CD14-positive monocyte (primary cell): Measurements from ENCODE around the gene RBM15. TPM values are rescaled to one million over a fixed set of nuclear protein-coding genes. Genes with fewer than 3 reads are reported as not detected.
A peak's percentile ranks its signal among the peaks of the same experiment; 100 is the strongest.

ENCODE experiments used
- DNase-seq, 3 donors: peaks; one replicate each; pipeline ENCODE4 v3.0.0-alpha.2; 2011 to 2022
- H2AFZ ChIP-seq: 2 replicates; pipeline ENCODE4 v1.6.0; 2012; ENCODE audit warnings: mild to moderate bottlenecking, low read depth, low read length, inconsistent platforms; ENCODE audit not compliant: insufficient read depth, poor library complexity, severe bottlenecking
- H3K27ac ChIP-seq, 2 donors: 1 replicate in 1 of 2; 2 replicates in 1 of 2; pipeline ENCODE4 v1.5.1; 2012 to 2013; ENCODE audit warnings: low read length in 2 of 2, control low read depth in 1 of 2, inconsistent platforms in 1 of 2, low read depth in 1 of 2, mild to moderate bottlenecking in 1 of 2
- H3K27me3 ChIP-seq, 2 donors: one replicate each; pipeline versions ENCODE4 v1.6.0 to v1.6.1; 2011 to 2013; ENCODE audit warnings: low read length in 2 of 2; ENCODE audit not compliant: control insufficient read depth in 2 of 2, insufficient read depth in 2 of 2
- H3K36me3 ChIP-seq, 2 donors: replicated peaks in 1 of 2; 1 replicate in 1 of 2; 2 replicates in 1 of 2; pipeline versions ENCODE4 v1.5.1 to v1.6.1; 2012 to 2013; ENCODE audit warnings: low read length in 2 of 2, control low read depth in 1 of 2, inconsistent platforms in 1 of 2, mild to moderate bottlenecking in 1 of 2; ENCODE audit not compliant: insufficient read depth in 2 of 2, control insufficient read depth in 1 of 2
- H3K4me1 ChIP-seq, 2 donors: 1 replicate in 1 of 2; 2 replicates in 1 of 2; pipeline versions ENCODE4 v1.5.1 to v1.6.1; 2012 to 2013; ENCODE audit warnings: low read length in 2 of 2, control low read depth in 1 of 2, inconsistent platforms in 1 of 2, mild to moderate bottlenecking in 1 of 2, moderate library complexity in 1 of 2; ENCODE audit not compliant: insufficient read depth in 2 of 2, control insufficient read depth in 1 of 2
- H3K4me2 ChIP-seq: replicated peaks from 2 replicates; pipeline ENCODE3; 2012; ENCODE audit warnings: low read length, moderate library complexity, mild to moderate bottlenecking; ENCODE audit not compliant: poor library complexity, severe bottlenecking; ENCODE audit errors: extremely low read depth
- H3K4me3 ChIP-seq, 3 experiments: fragments of 200-600 bp in 1 of 3; sonication (generic) in 1 of 3; replicated peaks in 1 of 3; 1 replicate in 2 of 3; 2 replicates in 1 of 3; pipeline ENCODE4 v1.5.1; 2011 to 2013; ENCODE audit warnings: low read length in 3 of 3, mild to moderate bottlenecking in 3 of 3, control low read depth in 2 of 3, low read depth in 2 of 3, inconsistent platforms in 1 of 3, moderate library complexity in 1 of 3
- H3K79me2 ChIP-seq: 2 replicates; pipeline ENCODE4 v1.6.0; 2012; ENCODE audit warnings: mild to moderate bottlenecking, control low read depth, inconsistent platforms, low read length, moderate library complexity; ENCODE audit not compliant: insufficient read depth
- H3K9ac ChIP-seq: 2 replicates; pipeline ENCODE4 v1.6.0; 2017; ENCODE audit warnings: low read length, mild to moderate bottlenecking; ENCODE audit not compliant: insufficient read depth, poor library complexity, severe bottlenecking
- H3K9me3 ChIP-seq, 2 donors: replicated peaks in 1 of 2; 1 replicate in 1 of 2; 2 replicates in 1 of 2; pipeline versions ENCODE4 v1.5.1 to v1.6.1; 2012 to 2013; ENCODE audit warnings: low read length in 2 of 2, control low read depth in 1 of 2; ENCODE audit not compliant: control insufficient read depth in 1 of 2, insufficient read depth in 1 of 2
- H4K20me1 ChIP-seq: 2 replicates; pipeline ENCODE4 v1.6.0; 2012; ENCODE audit warnings: mild to moderate bottlenecking, low read length, control low read depth, moderate library complexity; ENCODE audit not compliant: insufficient read depth
- H3K27ac Mint-ChIP-seq, 7 donors: one replicate each; pipeline ENCODE4 v1.8.0; 2020; ENCODE audit warnings: mild to moderate bottlenecking in 7 of 7, mixed read lengths in 7 of 7, moderate library complexity in 6 of 7, inconsistent platforms in 2 of 7
- H3K27me3 Mint-ChIP-seq, 3 donors: one replicate each; pipeline ENCODE4 v1.8.0; 2021 to 2022; ENCODE audit warnings: low read depth in 3 of 3, mild to moderate bottlenecking in 3 of 3, mixed read lengths in 3 of 3, moderate library complexity in 3 of 3, inconsistent platforms in 1 of 3
- H3K36me3 Mint-ChIP-seq, 2 donors: one replicate each; pipeline ENCODE4 v1.8.0; 2020; ENCODE audit warnings: mixed read lengths in 2 of 2, inconsistent platforms in 1 of 2, mild to moderate bottlenecking in 1 of 2
- H3K4me1 Mint-ChIP-seq: one replicate; pipeline ENCODE4 v1.8.0; 2020; ENCODE audit warnings: mild to moderate bottlenecking, mixed read lengths
- H3K4me3 Mint-ChIP-seq, 2 donors: one replicate each; pipeline ENCODE4 v1.8.0; 2020; ENCODE audit warnings: mild to moderate bottlenecking in 2 of 2, mixed read lengths in 2 of 2, moderate library complexity in 1 of 2
- H3K9me3 Mint-ChIP-seq, 7 donors: one replicate each; pipeline ENCODE4 v1.8.0; 2020 to 2022; ENCODE audit warnings: mixed read lengths in 7 of 7, mild to moderate bottlenecking in 6 of 7, moderate library complexity in 6 of 7, inconsistent platforms in 2 of 7
- CTCF ChIP-seq: fragments of 200-600 bp; IDR thresholded peaks from one replicate; pipeline ENCODE4 v1.8.0; 2022; ENCODE audit warnings: antibody characterized with exemption, mild to moderate bottlenecking
- WGBS: methylation state at CpG from one replicate; pipeline ENCODE4 v1.1.5; 2013; ENCODE audit warnings: missing lambda C conversion rate; ENCODE audit not compliant: insufficient coverage; 5-methylcytosine and 5-hydroxymethylcytosine counted together
- intact Hi-C, 2 donors: fragments of 100-400 bp; cut with micrococcal nuclease; formaldehyde crosslinking; loops; one replicate each; pipeline versions ENCODE4 v1.15.0 to v1.15.1; 2023
- polyA plus RNA-seq, 3 donors: library from polyadenylated mRNA; depleted of rRNA in 1 of 3; unstranded in 2 of 3; stranded (reverse) in 1 of 3; fragments of 300-500 nt in 2 of 3; fragments of >200 nt in 1 of 3; fragmentation: Illumina TruSeq in 2 of 3; gene quantifications; 1 replicate in 2 of 3; 2 replicates in 1 of 3; pipeline ENCODE4 v1.2.3, GENCODE V29; 2012 to 2021

Gene RBM15
- polyA plus RNA-seq, 3 donors = 6.7 to 16.8 (median 7.5) TPM

GRCh38 chr1:110308247-110308646 lies 30.9 kb upstream of the RBM15 start:
- Histone ChIP-seq H3K4me3 (no peak overlapping the region), H3K9me3 (no peaks in the 10 kb centered on the region), H3K4me2 (no peak overlapping the region), H3K4me1 (peaks cover 15 to 26% of the 10 kb centered on the region in 2 donors), H2AFZ (no peak overlapping the region), H4K20me1 (no peaks in the 10 kb centered on the region), H3K27ac (no peak overlapping the region), H3K36me3 (no peaks in the 10 kb centered on the region), H3K9ac (no peak overlapping the region), H3K27me3 (no peaks in the 10 kb centered on the region), H3K79me2 (no peaks in the 10 kb centered on the region)
- Mint-ChIP-seq H3K27me3 (peaks cover 2 to 5% (median 2%) of the 10 kb centered on the region in 3 donors), H3K36me3 (no peaks in the 10 kb centered on the region), H3K4me3 (no peak overlapping the region), H3K27ac (peak overlapping the region in 2 of 7 donors; percentile 3 to 42), H3K9me3 (no peaks in the 10 kb centered on the region), H3K4me1 (peaks cover 21% of the 10 kb centered on the region)
- intact Hi-C loops = no loop called here
- DNase-seq = no peak
- no peak for TF ChIP-seq CTCF
- no CpG with 5 or more reads among the region's 3 CpGs for WGBS

GRCh38 chr1:110309139-110309538 lies 30.0 kb upstream of the RBM15 start:
- TF ChIP-seq CTCF = no peak
- no peak overlapping the region for H3K4me3 Mint-ChIP-seq
- 100% methylated on average over 1 of the region's 1 CpG for WGBS
- no peak overlapping the region for H2AFZ ChIP-seq
- no peaks in the 10 kb centered on the region for H3K9me3 ChIP-seq
- peak in 1 of 3 donors; percentile 47 for DNase-seq
- no peaks in the 10 kb centered on the region for H3K79me2 ChIP-seq
- H3K4me1 Mint-ChIP-seq = peaks cover 21% of the 10 kb centered on the region
- no peak overlapping the region for H3K4me3 ChIP-seq
- peaks cover 15 to 26% of the 10 kb centered on the region in 2 donors for H3K4me1 ChIP-seq
- intact Hi-C loops = no loop called here
- no peaks in the 10 kb centered on the region for H3K27me3 ChIP-seq
- H3K36me3 Mint-ChIP-seq = no peaks in the 10 kb centered on the region
- H3K27ac ChIP-seq = no peak overlapping the region
- no peaks in the 10 kb centered on the region for H3K9me3 Mint-ChIP-seq
- no peak overlapping the region for H3K4me2 ChIP-seq
- no peaks in the 10 kb centered on the region for H4K20me1 ChIP-seq
- no peak overlapping the region for H3K27ac Mint-ChIP-seq
- no peak overlapping the region for H3K9ac ChIP-seq
- H3K36me3 ChIP-seq = no peaks in the 10 kb centered on the region
- H3K27me3 Mint-ChIP-seq = peaks cover 2 to 5% (median 2%) of the 10 kb centered on the region in 3 donors
